Uterus (tissue), 2 donors: Measurements from ENCODE around the gene RPS6KA6.

Source experiments
- POLR2A ChIP-seq, 2 donors: fragments of 450-650 bp; IDR thresholded peaks; one replicate each; pipeline ENCODE4 v1.6.1; 2016; ENCODE audit warnings: antibody characterized with exemption in 2 of 2, mild to moderate bottlenecking in 1 of 2, moderate library complexity in 1 of 2
- TF ChIP-seq, protein P1 (sequence below), 4 experiments: fragments of 200-600 bp in 2 of 4; fragments of 450-650 bp in 2 of 4; sonication (generic) in 2 of 4; IDR thresholded peaks; one replicate each; pipeline ENCODE4 v1.5.1; 2016 to 2019; ENCODE audit warnings: antibody characterized with exemption in 4 of 4, mild to moderate bottlenecking in 2 of 4, moderate library complexity in 1 of 4

DNA sequence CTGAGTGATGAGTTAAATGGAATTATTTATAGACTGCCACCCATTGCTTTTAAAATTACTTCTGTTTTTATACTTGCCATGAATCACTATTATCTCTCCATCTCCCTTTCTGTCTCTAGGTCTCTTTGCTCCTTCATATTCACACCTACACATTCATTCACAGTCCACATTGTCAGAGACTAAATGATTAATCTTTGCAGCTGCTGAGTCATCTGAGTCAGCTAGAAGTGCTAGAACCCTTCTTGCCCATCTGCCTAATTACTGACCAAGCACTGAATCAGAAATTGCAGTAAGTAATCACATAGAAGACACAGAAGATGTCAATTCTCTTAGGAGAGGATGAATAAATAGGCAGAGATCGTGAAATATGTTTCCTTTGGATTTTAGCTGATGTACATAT lies 31.6 kb upstream of the RPS6KA6 start:
- TF ChIP-seq, protein P1, sequence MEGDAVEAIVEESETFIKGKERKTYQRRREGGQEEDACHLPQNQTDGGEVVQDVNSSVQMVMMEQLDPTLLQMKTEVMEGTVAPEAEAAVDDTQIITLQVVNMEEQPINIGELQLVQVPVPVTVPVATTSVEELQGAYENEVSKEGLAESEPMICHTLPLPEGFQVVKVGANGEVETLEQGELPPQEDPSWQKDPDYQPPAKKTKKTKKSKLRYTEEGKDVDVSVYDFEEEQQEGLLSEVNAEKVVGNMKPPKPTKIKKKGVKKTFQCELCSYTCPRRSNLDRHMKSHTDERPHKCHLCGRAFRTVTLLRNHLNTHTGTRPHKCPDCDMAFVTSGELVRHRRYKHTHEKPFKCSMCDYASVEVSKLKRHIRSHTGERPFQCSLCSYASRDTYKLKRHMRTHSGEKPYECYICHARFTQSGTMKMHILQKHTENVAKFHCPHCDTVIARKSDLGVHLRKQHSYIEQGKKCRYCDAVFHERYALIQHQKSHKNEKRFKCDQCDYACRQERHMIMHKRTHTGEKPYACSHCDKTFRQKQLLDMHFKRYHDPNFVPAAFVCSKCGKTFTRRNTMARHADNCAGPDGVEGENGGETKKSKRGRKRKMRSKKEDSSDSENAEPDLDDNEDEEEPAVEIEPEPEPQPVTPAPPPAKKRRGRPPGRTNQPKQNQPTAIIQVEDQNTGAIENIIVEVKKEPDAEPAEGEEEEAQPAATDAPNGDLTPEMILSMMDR (IDR thresholded peaks at IDR 0.05), result no peak
- no peak for TF ChIP-seq POLR2A (IDR thresholded peaks at IDR 0.05)
